Measurements from ENCODE around the gene SDS.

SDS gene

GRCh38 chr12:113449839-113450238, 46.2 kb upstream of the SDS start:
- TF ChIP-seq ISL1 (CRISPR knock-in tag; IDR thresholded peaks at IDR 0.05): no peak
- no peak for TF ChIP-seq CSDC2 (CRISPR knock-in tag; IDR thresholded peaks at IDR 0.05)
- TF ChIP-seq ESRRG (CRISPR knock-in tag; IDR thresholded peaks at IDR 0.05): no peak
- no peak for TF ChIP-seq ZNF565 (CRISPR knock-in tag; conservative IDR thresholded peaks at IDR 0.05; ENCODE audit: low read depth)
- no peak for TF ChIP-seq ARNTL (CRISPR knock-in tag; IDR thresholded peaks at IDR 0.05; ENCODE audit: borderline replicate concordance, low read depth)
- no peak for TF ChIP-seq OSR1 (CRISPR knock-in tag; IDR thresholded peaks at IDR 0.05)
- no peak for TF ChIP-seq TSHZ2 (CRISPR knock-in tag; IDR thresholded peaks at IDR 0.05)
- TF ChIP-seq ZFP30 (CRISPR knock-in tag; IDR thresholded peaks at IDR 0.05): no peak
- no peak for TF ChIP-seq ZC3H10 (CRISPR knock-in tag; IDR thresholded peaks at IDR 0.05)
- TF ChIP-seq CSRNP3 (CRISPR knock-in tag; IDR thresholded peaks at IDR 0.05): no peak
- TF ChIP-seq RARB (CRISPR knock-in tag; IDR thresholded peaks at IDR 0.05): no peak
- no peak for TF ChIP-seq ZFP3 (CRISPR knock-in tag; IDR thresholded peaks at IDR 0.05)
- TF ChIP-seq ZNF8 (CRISPR knock-in tag; IDR thresholded peaks at IDR 0.05): no peak
- TF ChIP-seq TCF4 (CRISPR knock-in tag; IDR thresholded peaks at IDR 0.05; ENCODE audit: borderline replicate concordance): no peak
- TF ChIP-seq BACH2 (CRISPR knock-in tag; IDR thresholded peaks at IDR 0.05; ENCODE audit: borderline replicate concordance): no peak
- TF ChIP-seq ZNF70 (CRISPR knock-in tag; IDR thresholded peaks at IDR 0.05): no peak
- no peak for ATAC-seq

GRCh38 chr12:113449299-113449698, 45.6 kb upstream of the SDS start:
- no peak for ATAC-seq
- no peak for TF ChIP-seq PPARA (CRISPR knock-in tag; IDR thresholded peaks at IDR 0.05; ENCODE audit: borderline replicate concordance)

GRCh38 chr12:113448873-113449272, 45.2 kb upstream of the SDS start:
- TF ChIP-seq POU6F1 (CRISPR knock-in tag; IDR thresholded peaks at IDR 0.05; ENCODE audit: borderline replicate concordance, low read depth) (no peak), PATZ1 (CRISPR knock-in tag; IDR thresholded peaks at IDR 0.05; ENCODE audit: borderline replicate concordance) (no peak), ZFP3 (CRISPR knock-in tag; IDR thresholded peaks at IDR 0.05) (no peak), ZC3H10 (CRISPR knock-in tag; IDR thresholded peaks at IDR 0.05) (no peak), GLIS3 (CRISPR knock-in tag; IDR thresholded peaks at IDR 0.05) (no peak), ZNF565 (CRISPR knock-in tag; conservative IDR thresholded peaks at IDR 0.05; ENCODE audit: low read depth) (no peak), CSRNP3 (CRISPR knock-in tag; IDR thresholded peaks at IDR 0.05) (no peak), CSDC2 (CRISPR knock-in tag; IDR thresholded peaks at IDR 0.05) (no peak), CREB5 (CRISPR knock-in tag; IDR thresholded peaks at IDR 0.05; ENCODE audit: low read depth) (no peak), TSHZ2 (CRISPR knock-in tag; IDR thresholded peaks at IDR 0.05) (no peak), RARB (CRISPR knock-in tag; IDR thresholded peaks at IDR 0.05) (no peak)

More at GRCh38 chr12:113448873-113449272, 45.2 kb upstream of the SDS start:
- no peak for ATAC-seq
